Testis (tissue), 2 donors: ENCODE data around the gene GASK1A.

Experiments used
- CTCF ChIP-seq, 3 experiments: fragments of 450-650 bp in 2 of 3; fragments of 200-600 bp in 1 of 3; sonication (generic) in 1 of 3; IDR thresholded peaks; one replicate each; pipeline ENCODE4 v1.5.1; 2016 to 2019; ENCODE audit warnings: antibody characterized with exemption in 3 of 3, mild to moderate bottlenecking in 2 of 3, moderate library complexity in 1 of 3
- POLR2A ChIP-seq: fragments of 450-650 bp; IDR thresholded peaks from one replicate; pipeline ENCODE4 v1.6.1; 2017; ENCODE audit warnings: antibody characterized with exemption, mild to moderate bottlenecking, moderate library complexity

GRCh38 chr3:42999632-43000031 lies 20.5 kb downstream of the GASK1A start:
- TF ChIP-seq POLR2A = no peak
- no peak for TF ChIP-seq CTCF (IDR thresholded peaks at IDR 0.05)
